CD4-positive, alpha-beta T cell treated with Interleukin-10 for 1 hour (primary cell): ENCODE measurements around the gene UPK1A.
"Not testable (repeated sequence)": the region's sequence is repeated elsewhere in the genome, so short reads cannot be mapped to it uniquely, and the experiment has no call there.

Experiments used
- DNase-seq: peaks from one replicate; pipeline ENCODE4 v3.0.0-alpha.2; 2020

Gene UPK1A

DNA sequence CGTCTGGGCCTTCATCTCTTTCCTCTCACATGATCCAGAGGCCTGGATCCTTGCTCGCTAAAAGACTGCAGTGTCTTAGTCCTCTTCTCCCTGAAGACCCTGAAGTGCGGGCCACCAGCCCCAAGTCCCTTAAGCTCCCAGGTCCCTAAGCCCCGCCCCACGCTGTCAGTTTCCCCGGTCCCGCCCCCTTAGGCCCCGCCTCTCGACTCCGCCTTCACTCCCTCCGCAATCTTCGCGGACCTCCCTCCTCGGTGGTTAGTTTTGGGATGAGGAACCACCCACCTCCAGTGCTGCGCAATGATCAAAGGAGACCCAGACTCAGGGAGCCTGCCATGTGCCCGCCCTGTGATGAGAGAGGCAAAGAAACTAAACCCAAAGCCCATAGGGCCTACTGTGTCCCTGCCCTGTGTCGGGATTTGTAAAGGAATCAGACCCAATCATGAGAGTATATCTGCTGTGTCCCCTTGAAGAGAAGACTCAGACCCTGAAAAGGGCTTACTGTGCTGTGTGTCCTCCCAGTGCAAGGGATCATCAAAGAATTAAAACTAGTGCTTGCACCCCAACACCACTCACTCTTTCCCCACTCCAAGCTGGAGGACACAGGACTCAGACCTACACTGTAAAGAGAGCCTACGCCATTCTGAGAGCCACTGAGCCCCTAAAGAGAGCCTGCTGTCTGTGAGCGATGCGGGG is 21.2 kb upstream of the UPK1A start:
- peak; percentile 77 for DNase-seq

DNA sequence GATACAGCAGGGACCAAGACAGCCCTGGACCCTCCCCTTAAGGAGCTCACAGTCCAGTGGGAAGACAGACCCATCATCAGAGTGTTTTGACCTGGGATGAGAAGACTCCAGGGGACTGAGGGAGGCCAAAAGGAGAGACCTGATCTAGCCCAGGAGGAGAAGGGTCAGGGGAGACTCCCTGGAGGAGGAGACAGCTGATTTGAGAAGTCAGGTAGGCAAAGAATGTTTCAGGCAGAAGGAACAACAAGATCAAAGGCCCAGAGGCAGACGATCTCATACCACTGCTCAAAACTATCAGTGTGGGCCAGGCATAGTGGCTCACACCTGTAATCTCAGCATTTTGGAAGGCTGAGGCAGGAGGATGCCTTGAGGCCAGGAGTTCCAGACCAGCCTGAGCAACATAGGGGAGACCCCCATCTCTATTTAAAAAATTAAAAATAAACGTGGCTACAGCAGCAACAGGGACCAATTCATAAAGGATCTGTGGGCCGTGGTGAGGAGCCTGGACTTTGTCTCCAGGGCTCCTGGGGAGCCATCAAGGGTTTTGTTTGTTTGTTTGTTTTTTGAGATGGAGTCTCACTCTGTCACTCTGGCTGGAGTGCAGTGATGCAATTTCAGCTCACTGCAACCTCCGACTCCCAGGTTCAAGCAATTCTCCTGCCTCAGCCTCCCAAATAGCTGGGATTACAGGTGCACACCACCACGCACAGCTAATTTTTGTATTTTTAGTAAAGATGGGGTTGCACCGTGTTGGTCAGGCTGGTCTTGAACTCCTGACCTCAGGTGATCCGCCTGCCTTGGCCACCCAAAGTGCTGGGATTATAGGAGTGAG is 20.4 kb upstream of the UPK1A start:
- no peak for DNase-seq

DNA sequence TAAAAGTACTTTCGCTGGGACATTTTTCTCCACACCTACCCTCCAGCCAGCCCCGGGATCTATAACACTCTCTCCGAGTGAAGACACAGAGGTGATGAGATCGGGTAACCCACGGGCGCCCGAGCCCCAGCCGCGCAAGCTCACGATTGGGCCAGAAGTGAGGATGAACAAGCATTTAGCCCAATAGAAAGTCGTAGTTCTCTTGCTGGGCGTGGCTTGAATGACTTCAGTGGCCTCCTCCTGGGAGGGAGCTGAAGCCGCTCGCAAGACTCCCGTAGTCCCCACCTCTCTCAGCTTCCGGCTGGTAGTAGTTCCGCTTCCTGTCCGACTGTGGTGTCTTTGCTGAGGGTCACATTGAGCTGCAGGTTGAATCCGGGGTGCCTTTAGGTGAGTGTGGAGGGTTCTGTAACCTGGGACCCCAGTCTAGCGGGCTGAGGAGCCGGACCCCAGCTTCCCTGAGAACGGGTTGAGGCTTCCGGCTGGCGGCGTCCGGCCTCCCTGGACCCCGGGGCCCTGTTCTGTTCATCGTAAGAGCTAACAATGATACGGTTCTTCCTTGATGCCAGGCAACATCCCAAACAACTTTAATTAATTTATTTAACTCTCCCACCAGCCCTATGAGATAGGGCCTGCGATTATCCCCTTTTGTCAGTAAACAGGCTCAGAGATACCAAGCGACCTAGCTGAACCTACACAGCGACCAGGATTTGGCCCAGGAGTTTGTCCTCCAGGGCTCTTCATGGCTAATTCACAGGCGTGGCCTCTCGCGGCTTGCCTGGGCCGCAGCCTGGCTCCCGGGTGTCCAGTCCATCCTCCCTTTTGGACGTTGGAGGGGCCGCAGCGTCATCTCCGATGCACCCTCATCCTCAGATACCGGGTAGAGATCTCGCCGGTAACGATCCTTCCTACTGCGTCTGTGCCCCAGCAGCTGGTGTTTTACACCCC is 18.0 kb upstream of the UPK1A start, which contains the start of gene COX6B1:
Gene COX6B1, plus strand, starts transcription at position 307 of the 945 bp plus-strand sequence. CDS start 2,921 bp downstream, outside the sequence.
- peak; percentile 96 for DNase-seq

DNA sequence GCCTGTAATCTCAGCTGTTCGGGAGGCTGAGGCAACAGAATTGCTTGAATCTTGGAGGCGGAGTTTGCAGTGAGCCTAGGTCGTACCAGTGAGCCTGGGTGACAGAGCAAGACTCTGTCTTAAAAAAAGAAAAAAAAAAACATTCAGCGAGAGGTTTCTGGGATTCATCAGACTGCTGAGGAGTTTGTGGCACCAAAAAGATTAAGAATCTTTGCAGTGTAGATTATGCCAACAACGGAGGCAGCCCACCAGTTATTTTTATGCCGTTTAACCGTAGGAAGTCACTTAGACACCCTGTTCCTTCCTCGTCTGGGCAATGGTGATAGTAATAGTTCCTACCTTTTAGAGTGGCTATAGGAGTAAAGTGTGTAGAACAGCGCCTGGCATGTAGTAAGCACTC is 15.7 kb upstream of the UPK1A start:
- DNase-seq: no peak

DNA sequence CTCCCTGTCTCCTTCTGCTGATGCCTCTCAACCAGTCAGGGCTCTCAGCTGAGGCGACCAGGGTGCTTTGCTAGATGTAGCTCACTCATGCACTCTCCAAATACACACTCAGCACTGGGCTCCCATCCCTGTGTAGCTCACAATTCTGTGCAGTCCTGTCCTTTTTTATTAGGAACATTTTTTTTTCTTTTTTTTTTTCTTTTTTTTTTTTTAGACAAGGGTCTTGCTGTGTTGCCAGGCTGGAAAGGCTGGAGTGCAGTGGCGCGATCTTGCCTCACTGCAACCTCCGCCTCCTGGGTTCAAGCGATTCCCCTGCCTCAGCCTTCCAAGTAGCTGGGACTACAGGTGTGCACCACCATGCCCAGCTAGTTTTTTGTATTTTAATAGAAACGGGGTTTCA is 11.5 kb upstream of the UPK1A start:
- DNase-seq: not testable (repeated sequence)

DNA sequence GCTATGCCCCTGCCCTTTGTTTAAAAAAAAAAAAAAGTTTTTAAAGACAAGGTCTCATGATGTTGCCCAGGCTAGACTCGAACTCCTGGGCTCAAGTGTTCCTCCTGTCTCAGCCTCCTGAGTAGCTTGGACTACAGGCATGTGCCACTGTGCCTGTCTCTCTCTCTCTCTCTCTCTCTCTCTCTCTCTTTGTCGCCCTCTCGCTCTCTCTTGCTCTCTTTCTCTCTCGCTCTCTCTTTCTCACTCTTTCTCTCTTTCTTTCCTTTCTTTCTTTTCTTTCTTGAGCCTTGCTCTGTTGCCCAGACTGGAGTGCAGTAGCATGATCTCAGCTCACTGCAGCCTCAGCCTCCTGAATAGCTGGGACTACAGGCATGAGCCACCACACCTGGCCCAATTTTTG is 10.7 kb upstream of the UPK1A start:
- DNase-seq: no peak

DNA sequence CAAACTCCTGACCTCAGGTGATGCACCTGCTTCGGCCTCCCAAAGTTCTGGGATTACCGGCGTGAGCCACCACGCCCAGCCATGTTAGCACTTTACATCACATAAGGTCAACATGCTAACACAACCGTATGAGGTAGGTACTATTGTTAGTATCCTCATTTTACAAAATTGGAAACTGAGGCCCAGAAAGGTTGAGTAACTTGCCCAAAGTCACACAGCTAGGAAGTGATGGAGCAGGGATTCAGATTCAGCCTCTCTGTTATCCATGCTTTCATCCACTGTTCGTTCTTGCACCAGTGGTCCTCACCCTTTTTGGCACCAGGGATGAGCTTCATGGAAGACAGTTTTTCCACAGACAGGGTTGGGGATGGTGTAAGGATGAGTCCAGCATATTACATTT is 9.6 kb upstream of the UPK1A start:
- no peak for DNase-seq

DNA sequence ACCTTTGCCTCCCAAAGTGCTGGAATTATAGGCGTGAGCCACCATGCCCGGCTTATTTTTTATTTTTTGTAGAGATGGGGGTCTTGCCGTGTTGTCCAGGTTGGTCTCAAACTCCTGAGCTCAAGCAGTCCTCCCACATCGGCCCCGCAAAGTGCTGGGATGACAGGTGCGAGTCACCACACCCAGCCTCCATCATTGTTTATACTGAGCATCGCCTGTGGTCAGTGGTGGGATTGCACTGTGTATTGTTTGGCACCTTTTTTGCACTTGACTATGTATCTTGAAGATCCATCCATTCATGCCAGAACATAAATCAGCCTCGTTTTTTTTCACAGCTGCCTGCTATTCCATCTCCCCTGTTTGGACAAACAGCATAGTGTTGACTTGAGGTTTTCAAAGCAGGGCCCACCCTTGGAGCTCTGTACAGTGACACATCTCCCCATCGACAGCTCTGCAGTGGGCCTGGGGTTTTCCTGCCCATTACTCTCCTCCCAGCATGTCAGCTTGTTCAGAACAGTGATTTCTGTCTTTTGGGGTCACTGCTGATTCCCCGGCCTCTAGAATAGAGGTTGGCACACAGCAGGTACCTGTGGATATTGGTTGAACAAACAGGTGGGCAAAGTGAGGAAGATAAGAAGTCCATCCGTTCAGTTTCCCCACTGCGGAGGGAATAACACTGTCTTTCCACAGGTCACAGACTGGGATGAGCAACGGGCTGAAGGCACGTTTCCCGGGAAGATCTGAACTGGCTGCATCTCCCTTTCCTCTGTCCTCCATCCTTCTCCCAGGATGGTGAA is 8.2 kb upstream of the UPK1A start:
- no peak for DNase-seq

DNA sequence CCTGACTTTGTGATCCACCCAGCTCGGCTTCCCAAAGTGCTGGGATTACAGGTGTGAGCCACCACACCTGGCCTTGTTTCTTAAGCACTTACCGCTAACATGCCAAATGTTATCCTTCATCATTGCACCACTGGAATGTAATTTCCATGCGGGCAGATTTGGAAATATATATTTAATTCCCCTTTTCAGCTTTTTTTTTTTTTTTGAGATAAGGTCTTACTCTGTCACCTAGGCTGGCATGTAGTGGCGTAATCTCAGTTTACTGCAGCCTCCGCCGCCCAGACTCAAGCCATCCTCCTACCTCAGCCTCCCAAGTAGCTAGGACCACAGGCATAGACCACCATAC is 4.3 kb upstream of the UPK1A start:
- DNase-seq: no peak

DNA sequence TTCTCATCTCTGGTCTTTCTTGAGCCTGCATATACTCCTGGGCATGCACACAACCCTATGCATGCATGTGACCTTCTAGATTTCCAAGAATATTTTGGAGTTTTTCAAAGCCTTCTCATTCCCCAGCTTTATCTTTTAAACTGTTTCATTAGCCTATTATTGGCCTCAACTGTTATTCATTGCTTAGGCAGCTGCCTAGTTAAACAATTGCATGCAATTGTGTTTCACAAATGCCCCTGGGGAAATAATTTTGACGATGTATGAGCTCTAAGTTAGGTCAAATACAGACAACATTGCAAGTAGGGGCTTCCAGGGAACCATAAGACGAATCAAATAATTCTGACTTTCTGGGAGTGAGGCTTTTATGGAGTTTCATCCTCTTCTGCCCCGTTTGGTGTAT is 2.3 kb upstream of the UPK1A start:
- no peak for DNase-seq

DNA sequence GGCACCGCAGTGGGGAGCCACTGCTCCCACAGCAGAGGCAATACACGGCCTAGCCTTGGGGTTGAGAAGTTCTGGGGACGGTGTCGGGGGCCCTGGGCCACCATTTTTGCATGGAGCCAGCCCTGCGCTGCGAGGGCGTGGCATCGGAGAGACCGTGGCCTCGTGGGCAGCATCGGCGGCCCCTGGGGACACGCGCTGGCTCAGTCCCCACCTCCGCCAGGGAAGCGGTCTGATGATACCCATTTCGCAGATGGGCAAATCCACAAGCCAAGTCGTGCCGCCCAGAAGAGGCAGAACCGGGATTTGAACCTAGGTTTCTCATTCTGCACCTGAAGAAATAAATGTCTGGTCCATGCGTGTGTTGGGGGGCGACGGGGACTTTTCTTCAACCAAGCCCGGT is 1.2 kb upstream of the UPK1A start:
- no peak for DNase-seq

DNA sequence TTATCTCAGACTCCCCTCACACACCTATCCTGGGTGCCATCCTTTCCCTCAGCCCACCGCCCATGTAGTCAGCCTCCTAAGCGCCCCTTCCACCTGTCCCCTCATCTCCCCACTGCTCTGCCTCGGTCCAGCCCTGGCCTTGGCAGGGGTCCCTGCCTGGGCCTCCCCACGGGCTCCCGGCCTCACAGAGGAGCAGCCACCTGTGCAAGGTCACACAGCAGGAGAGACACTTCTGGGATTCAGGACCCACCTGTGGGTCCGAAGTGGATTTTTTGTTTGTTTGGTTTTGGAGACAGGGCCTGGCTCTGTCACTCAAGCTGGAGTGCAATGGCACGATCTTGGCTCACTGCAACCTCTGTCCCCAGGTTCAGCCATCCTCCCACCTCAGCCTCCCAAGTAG is 713 bp upstream of the UPK1A start:
- DNase-seq: no peak

DNA sequence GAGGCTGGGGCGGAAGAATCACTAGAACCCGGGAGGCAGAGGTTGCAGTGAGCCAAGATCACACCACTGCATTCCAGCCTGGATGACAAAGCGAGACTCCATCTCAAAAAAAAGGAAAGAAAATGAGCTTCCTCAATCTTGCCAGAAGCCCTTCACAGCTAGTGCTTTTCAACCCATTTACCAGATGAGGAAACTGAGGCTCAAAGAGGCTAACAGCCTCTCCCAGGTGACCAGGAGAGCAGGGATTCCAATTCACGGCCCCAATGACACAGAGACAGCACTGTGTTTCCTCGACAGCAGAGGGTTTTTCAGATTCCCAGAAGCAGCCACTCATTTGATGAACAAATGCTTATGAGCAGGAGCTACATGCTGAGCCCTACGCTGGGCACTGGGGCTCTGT is 3.2 kb downstream of the UPK1A start:
- DNase-seq: no peak

DNA sequence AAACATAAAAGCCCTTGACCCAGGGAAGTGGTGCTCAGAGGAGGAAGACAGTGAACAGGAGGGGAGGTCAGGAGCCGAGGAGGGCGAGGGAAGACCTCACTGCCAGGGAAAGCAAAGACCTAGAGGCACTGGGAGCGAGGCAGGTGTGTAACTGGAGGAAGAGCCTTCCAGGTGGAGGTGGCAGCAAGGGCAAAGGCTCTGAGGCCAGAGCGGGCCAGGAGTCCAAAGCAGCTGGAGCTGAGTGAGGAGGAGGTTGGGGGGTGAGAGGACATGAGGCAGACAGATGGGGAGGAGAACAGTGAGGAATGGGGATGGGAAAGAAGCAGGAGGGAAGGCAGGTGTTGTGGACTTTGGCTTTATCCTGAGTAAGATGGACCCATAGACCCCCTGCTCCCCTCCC is 3.7 kb downstream of the UPK1A start:
- no peak for DNase-seq

DNA sequence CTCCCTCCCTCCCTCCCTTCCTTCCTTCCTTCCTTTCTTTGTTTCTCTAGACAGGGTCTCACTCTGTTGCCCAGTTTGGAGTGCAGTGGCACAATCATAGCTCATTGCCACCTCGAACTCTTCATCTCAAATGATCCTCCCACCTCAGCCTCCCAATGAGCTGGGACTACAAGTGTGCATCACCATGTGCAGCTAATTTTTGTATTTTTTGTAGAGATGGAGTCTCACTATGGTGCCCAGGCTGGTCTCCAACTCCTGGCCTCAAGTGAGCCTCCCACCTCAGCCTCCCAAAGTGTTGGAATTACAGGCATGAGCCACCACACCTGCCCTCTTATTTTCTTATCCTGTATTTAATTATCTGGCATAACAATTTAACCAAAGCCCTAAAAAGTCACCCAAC is 4.4 kb downstream of the UPK1A start:
- no peak for DNase-seq

DNA sequence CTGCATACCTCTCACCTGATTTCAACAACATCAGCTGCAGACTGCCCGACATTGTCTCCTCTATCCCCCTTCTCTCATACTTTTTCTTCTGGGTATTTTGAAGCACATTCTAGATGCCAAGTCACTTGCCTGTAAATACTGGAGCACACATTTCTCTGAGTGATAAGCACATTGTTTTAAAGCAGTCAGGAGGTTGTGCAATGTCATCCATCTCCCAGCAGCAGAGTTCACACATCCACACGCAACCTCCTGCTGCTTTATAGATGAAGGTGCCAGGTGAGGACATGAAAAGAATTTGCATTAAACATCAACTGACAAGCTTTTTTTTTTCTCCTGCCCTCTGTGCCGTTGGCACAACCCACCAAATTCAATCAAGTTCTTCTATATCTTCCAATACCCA is 5.5 kb downstream of the UPK1A start:
- DNase-seq: no peak

DNA sequence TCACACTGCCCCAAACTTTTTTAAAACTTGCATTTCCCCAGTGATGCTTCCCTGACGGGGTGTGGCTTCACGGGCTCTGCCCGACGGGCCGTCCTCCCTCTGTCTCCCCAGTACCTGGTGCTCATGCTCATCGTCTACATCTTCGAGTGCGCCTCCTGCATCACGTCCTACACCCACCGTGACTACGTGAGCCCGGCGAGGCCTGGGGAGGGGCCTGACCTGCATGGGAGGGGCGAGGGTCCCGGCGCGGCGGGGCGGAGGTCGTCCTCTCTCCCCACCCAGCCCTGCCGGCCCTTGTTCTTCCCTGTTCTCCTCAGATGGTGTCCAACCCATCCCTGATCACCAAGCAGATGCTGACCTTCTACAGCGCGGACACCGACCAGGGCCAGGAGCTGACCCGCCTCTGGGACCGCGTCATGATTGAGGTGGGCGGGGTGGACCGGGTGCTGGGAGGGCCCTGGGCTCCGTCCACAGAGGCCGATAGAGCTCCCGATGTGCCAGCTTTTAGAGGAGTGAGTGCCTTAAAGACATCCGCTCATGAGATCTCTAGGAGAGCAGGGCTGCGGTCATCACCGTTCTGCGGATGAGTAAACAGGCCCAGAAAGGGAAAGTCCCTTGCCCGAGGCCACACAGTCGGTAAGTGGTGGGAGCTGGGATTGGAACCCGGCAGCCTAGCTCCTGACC is 6.9 kb downstream of the UPK1A start:
- DNase-seq: peak; percentile 46

DNA sequence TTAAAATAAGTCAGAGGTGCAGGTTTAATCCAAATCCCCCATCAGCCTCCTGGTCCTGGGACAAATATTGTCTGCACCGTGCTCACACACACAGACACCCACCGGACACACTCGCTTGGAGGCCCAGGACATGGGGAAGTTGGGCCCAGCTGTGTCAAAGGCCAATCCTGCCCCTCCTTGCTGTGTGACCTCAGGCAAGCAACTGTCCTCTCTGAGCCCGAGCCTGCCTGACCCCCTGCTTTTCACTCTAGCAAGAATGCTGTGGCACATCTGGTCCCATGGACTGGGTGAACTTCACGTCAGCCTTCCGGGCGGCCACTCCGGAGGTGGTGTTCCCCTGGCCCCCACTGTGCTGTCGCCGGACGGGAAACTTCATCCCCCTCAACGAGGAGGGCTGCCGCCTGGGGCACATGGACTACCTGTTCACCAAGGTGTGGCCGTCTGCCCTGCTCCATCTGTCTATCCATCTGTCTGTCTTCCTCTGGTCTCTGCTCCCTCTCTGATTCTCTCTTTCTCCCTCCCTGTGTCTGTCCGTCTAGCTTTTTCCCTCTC is 9.3 kb downstream of the UPK1A start:
- no peak for DNase-seq

DNA sequence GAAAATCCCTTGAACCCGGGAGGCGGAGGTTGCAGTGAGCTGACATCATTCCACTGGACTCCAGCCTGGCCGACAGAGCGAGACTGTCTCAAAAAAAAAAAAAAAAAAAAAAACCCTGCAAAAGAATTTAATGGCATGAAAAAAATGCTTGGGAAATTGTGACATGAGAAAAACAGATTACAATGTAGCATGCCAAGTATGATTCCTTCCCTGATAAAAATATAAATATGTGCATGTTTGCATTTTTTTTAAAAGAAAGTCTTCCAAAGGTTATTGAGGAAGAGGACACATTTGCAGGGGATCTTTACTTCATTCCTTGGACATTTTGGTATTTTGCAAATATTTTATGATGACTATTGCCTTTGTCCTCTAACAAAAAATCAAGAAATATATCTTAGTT is 23.5 kb downstream of the UPK1A start:
- no peak for DNase-seq

DNA sequence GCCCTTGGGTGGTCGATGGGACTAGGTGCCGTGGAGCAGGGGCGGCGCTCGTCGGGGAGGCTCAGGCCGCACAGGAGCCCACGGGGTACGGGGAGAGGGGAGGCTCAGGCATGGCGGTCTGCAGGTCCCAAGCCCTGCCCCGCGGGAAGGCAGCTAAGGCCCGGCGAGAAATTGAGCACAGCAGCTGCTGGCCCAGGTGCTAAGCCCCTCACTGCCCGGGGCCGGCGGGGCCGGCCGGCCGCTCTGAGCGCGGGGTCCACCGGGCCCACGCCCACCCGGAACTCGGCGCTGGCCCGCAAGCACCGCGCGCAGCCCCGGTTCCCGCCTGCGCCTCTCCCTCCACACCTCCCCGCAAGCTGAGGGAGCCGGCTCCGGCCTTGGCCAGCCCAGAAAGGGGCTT is 24.8 kb downstream of the UPK1A start:
- not testable (repeated sequence) for DNase-seq

DNA sequence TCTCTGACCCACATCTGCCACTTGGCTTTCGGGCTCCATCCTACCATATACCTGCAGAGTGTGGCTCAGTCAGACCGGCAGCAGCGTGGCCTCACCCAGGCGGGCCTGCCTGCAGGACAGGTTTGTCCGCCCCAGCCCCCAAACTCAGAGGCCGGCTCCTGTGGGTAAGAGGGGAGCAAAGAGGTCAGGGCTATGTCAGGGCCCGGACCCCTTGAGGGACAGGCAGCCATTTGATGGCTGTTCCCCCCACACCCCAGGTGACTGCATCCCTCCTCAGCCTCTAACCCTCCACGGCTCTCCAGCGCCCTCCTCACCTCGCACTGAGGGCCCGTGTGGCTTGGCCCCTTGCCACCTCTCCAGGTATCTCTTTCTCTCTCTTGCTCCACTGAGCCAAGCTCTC is 25.7 kb downstream of the UPK1A start:
- DNase-seq: no peak

DNA sequence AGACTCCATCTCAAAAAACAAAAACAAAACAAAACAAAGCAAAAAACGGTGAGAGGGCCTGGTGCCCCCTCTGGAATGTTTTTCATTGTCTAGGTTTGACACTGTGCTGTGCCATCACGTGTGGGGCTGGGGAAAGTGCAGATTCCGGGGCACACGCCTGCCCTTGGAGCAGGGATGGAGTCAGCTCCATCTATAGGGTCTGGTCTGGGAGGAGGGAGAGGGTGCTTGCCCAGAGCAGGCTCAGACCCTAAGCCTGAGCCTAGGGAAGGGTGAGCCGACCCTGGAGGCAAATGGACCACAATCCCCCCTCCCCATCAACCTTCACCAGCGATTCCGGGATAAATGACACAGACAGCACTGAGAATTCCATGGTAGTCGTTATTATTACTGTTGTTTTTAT is 27.1 kb downstream of the UPK1A start:
- DNase-seq: no peak
